ENCODE results near the gene TTC24. TPM values are rescaled to one million over a fixed set of nuclear protein-coding genes. Genes with fewer than 3 reads are reported as not detected.

TTC24 gene
- total RNA-seq, 1 donor from 2014 or later = not detected

DNA sequence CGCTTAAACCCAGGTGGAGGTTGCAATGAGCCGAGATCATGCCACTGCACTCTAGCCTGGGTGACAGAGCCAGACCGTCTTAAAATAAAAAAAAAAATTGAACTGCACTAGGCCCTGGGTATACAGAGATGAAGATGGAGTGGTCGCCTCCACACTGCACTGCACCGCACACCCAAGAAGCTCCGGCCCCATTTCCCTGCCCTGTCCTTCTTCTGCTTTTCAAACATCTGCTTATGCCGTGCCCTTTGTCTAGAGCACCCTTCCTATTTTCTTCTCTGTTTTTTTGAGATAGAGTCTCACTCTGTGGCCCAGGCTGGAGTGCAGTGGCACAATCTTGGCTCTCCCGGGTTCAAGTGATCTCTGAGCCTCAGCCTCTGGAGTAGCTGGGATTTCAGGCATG is 24.6 kb upstream of the TTC24 start:
- DNase-seq (ENCODE audit: low read depth) = no peak

DNA sequence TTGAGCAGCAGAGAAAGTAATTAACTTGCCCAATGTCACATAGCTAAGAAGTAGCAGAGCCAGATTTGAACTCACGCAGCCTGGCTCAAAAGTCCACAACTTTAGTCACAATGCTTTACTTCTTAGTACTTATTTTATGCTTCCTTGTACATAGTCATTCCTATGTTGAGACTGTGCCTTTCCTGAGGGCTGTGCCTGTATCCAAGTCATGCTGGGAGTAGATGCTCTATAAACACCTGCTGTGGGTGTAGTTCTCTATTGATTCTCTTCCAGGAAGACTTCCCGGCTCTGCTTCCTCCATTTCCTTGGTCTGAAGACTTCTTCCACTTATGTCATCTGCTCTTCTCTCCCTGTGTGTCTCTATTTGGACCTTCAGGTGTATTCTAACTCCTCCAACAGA is 23.8 kb upstream of the TTC24 start:
- DNase-seq (ENCODE audit: low read depth) = no peak

- DNase-seq (ENCODE audit: low read depth) = no peak
Observed at GRCh38 chr1:156556354-156556753, 23.2 kb upstream of the TTC24 start.

DNA sequence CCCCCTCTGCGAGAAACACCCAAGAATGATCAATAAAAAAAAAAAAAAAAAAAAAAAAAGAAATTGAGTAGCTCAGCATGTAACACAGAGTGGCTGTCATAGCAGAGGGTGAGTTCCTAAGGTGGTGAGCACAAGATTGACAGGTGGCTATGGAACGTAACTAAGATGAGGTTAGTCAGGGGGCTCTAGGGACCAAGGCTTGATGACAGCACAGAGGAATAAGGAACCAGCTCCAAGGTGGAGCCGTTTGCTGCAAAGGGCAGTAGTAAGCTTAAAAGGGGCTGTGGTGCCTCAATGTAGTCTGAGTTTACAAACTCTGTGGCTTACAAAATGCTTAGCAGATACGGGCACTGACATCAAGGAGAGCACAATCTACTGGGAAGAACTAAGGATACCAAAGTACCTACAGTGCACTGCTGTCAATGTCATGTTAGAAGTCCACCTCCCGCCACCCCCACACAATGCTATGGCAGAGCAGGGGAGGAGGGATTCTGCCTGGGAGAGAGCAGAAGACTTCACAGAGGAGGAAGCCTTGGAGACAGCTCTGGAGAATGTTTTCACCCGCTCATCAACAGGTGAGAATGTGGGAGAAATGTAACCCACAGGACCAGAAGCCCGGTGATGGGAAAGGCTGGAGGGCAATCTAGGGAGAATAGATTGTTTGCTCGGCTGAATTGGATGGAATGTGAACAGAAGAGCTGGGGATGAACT is 20.3 kb upstream of the TTC24 start:
- no peak for DNase-seq (ENCODE audit: low read depth)

DNA sequence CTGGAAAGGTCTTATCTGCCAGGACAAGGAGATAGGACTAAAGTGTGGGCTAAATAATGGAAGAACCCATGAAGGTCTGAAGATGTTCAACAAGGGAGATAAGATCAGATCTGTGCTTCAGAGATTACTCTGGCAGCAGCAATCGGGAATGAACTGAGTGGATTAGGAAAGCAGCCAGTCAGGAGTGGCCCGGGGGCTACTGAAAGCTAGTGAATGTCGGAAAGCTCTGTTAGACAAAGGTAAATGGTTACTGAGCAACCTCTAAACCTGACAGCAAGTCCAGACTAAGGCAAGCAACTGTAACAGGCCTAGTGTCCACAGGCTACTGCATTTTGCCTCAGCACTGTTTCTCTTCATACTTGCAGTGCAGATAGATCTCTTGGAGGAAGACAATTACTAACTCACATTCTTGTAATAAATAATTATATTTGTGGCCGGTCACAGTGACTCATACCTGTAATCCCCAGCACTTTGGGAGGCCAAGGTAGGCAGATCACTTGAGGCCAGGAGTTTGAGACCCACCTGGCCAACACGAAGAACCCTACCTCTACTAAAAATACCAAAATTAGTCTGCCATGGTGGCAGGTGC is 19.6 kb upstream of the TTC24 start:
- peak; percentile 21 for DNase-seq (ENCODE audit: low read depth)

DNA sequence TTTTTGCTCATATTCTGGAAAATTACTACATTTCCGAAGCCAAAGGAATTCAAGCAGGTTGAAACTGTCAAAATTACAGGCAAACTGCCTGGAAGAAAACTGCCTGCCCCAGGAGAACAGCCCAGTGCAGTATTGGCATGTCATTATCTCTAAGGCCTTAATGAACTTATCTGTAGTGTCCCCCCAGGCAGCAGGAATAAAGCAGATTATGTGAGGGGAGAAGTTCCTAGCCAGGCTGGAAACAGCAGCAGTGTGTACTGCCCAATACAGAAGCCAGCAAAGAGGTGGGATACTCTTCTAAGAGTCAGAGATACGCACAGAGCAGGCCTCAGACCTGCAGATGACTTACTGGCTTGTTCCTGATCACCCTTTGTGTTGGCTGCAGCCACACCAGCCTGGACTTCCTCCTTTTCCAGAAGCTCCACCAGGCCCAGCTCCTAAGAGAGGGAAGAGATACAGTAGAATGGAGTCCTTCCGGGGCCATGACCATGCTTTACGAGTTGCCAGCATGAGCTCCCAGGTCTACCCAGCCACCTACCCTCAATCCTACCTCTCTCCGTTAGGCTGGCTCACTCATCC is 18.8 kb upstream of the TTC24 start:
- DNase-seq (ENCODE audit: low read depth) = no peak

DNA sequence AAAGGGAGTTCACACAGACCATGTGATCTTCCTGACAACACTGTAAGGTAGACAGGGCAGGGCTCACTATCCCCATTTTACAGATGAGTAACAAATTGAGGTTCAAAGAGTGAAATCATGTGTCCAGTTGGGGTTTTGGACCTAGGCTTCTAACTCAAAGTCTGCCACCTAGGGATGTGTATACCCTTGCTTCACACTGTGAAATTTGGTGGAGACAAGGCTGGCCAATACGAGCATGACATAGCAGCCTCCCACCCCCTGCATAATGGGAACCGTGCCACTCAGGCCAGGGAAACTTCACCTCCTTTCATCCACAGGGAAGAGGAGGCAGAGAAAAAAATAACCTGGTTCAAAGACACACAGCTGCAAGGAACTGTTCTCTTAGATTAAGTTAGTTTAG is 14.0 kb upstream of the TTC24 start:
- DNase-seq (ENCODE audit: low read depth) = no peak

- DNase-seq (ENCODE audit: low read depth) = no peak
Observed at GRCh38 chr1:156566436-156566835, 13.1 kb upstream of the TTC24 start.

DNA sequence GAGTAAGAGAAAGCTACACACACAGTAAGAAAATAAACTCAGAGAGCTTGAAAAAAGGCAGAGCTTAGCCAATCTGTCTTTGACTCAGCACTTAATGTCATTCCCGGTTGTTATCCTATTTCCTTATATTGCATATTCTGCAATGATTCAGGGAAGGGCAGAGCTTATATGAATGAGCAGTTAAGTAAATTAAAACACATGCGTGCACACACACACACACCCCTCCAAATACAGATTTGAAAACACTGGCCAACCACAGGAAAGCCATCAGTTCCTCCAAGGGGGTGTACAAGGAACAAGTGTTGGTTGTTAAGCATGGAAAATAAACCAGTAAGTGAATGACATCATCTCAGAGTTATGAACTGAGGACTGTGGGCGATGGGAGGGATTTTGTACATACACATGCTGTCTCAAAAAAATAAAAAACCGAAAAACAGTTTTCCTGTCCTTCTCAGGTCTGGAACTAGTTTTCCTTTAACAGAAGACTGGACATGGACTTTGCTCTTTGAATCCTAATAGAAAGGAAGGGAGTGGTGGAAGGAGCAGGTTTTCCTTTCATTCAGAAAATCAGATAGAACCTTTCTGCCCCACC is 8.2 kb upstream of the TTC24 start:
- peak; percentile 90 for DNase-seq (ENCODE audit: low read depth)

DNA sequence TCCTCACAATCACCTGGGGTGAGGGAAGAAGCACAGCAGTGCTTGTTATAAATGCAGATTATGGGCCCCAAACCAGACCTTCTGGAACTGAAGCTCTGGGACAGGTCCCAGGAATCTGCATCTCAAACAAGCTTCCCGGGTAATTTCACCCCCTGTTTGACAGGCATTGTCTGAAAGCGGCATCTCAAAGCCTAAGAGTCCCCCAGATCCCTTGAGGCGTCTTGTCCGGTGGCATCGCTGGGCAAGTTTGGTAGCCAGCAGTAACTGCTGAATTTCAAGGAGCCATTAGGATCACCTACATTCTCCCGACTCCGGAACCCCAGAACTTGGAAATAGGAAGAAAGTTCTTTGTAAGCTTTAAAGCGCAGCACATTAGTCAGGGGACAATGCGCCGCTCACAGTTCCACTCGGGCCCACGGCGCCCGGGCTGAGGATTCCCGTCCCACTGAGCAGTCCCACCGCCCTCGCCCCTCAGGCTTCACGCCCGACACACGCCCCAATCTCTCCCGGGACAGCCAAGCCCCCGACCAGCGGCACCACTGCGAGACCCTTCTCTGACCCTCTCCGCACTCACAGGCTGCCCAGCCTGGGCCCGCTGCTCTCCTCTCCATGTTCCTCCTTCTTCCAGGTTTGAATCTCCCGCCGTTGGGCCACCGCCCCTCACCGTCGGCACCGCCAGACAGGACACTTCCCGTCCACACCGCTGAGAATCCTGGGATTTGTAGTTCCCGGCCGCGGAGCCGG is 7.4 kb upstream of the TTC24 start, which contains the start of gene IQGAP3:
Gene IQGAP3, minus strand, starts transcription at position 647 of the 744 bp plus-strand sequence. Its CDS starts 36 bp downstream, at position 611.
- DNase-seq (ENCODE audit: low read depth) = peak; percentile 64

DNA sequence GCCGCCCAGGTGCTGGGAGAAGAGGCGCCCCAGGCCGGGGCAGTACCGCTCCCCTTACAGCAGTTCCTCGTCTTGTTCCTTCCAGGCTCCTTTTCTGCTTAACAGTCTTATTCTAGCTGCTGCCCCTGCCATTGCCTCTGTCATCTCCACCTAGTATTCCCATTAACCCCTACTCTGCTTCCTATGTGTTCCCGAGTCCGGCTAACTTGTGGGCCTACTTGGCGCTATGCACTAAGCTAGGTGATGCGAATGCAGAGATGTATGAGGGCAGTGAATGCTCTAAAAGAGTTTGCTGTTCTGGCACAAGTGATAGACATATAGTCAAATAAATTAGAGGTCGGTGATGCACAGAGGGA is 6.9 kb upstream of the TTC24 start:
- DNase-seq (ENCODE audit: low read depth) = no peak

DNA sequence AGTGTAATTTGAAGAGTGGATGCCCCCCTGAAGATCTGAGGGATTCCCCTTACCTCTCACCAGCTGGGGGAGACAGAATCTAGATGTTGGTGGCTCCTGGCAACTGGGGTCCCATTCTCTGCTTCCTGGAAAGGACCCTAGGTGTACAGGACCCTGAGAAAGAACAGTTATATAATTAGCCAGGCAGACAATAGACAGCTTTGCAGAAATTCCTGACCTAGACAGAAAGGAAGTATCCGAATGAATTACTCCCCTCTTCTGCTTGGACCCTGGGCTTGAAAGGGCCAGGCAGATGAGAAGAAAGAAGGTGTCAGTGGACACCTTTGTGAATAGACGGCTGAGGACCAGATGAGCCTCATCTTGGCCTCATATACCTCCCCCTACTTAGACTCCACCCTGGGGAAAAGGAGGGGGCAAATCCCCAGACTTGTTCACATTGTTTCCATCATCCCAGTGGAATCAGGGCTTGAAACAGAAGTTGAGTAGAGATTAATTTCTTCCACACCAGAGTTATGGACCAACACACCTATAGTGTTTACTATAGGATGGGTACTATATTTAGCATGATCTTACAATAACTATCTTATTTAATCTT is 5.4 kb upstream of the TTC24 start:
- no peak for DNase-seq (ENCODE audit: low read depth)

DNA sequence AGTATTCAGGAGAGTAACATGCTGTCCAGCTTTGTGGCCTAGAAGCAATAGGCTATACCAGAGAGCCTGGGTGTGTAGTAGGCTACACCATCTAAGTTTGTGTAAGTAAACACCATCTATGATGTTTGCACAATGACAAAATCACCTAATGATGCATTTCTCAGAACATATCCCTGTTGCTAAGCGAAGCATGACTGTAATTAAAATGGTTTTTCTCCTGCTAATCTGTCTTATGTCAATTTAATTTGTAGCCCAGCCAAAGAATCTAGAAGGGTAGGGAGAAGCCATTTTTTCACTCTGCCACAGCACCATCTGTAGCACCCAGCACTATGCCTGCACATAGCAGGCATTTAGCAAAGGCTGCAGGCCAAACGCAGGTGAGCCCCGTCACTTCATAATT is 2.0 kb upstream of the TTC24 start:
- peak; percentile 26 for DNase-seq (ENCODE audit: low read depth)

GRCh38 chr1:156578055-156578454 is 1.5 kb upstream of the TTC24 start:
- no peak for DNase-seq (ENCODE audit: low read depth)

- DNase-seq (ENCODE audit: low read depth) = no peak
Observed at GRCh38 chr1:156581661-156582387, 2.3 kb downstream of the TTC24 start.

DNA sequence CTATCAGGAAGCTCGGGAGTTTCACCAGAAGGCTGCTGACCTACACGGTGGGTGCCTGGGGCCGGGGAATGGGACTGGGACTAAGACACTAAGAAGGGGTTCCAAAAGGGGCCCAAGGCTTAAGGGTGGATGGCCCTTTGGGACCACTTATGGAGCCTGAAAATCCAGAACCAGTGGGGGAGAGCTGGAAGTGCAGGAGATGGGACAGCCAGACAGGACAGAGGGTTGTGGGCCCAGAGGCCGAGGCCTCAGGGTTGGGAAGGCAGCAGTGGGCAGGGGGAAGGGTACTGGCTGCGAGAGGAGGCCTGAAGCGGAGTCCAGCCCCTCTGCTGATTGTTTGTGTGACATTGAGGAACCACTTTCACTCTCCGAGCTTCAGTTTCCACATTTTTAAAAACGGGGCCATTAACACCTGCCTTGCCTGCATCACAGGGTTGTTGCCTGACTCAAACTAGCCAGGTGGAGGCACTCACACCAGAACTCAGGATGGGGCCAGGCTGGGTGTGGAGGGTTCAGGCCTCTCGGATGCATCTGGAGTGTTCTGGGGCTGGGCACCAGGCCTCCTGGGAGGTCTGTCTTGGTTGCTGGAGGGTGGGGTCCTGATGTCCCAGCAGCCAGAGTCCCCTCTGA is 3.0 kb downstream of the TTC24 start:
- no peak for DNase-seq (ENCODE audit: low read depth)

GRCh38 chr1:156583821-156584622 is 4.5 kb downstream of the TTC24 start:
- peak; percentile 83 for DNase-seq (ENCODE audit: low read depth)

DNA sequence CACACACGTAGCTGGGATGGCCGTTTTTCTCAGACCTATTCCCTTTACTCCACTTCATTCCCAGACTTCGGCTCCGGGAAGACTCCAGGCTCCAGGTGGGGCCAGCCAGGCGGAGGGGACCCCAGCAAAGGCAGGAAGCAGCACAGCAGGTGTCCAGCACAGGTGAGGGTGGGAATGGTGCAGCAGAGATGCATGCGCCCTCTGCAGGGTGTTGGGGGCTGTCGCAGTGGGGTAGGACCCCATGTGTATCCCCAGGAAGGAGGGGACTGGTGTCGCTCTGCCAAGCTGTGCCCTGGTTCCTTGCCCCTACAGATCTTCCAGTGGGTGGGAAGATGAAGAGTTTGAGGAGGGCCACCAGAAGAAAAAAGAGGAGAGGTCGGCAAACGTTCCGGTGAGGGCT is 5.3 kb downstream of the TTC24 start:
- no peak for DNase-seq (ENCODE audit: low read depth)

GRCh38 chr1:156586323-156586722 is 6.8 kb downstream of the TTC24 start:
- DNase-seq (ENCODE audit: low read depth) = no peak
